H9 (cell line): ENCODE data around the gene WDR44. TPM values are rescaled to one million over a fixed set of nuclear protein-coding genes. Genes with fewer than 3 reads are reported as not detected.

Experiments
- DNase-seq: peaks from one replicate; pipeline ENCODE4 v3.0.0-alpha.2; 2017
- H2AFZ ChIP-seq: one replicate; pipeline ENCODE4 v1.6.1; 2013; ENCODE audit warnings: mild to moderate bottlenecking, low read length, control low read depth, moderate library complexity
- H2AK5ac ChIP-seq: 2 replicates; pipeline ENCODE4 v1.6.1; 2013; ENCODE audit warnings: low read length, control low read depth, mixed read lengths; ENCODE audit not compliant: insufficient read length
- H2BK120ac ChIP-seq: one replicate; pipeline ENCODE4 v1.6.1; 2013; ENCODE audit warnings: low read depth, mild to moderate bottlenecking, low read length, control low read depth, inconsistent platforms; ENCODE audit not compliant: poor library complexity, severe bottlenecking
- H2BK12ac ChIP-seq: 2 replicates; pipeline ENCODE4 v1.6.1; 2013; ENCODE audit warnings: low read length, control low read depth, mixed read lengths, low read depth; ENCODE audit not compliant: insufficient read length
- H2BK15ac ChIP-seq: 2 replicates; pipeline ENCODE4 v1.6.1; 2013; ENCODE audit warnings: low read depth, low read length, control low read depth
- H2BK20ac ChIP-seq: one replicate; pipeline ENCODE4 v1.6.1; 2013; ENCODE audit warnings: low read depth, mild to moderate bottlenecking, low read length, control low read depth, inconsistent platforms; ENCODE audit not compliant: poor library complexity, severe bottlenecking
- H2BK5ac ChIP-seq: 2 replicates; pipeline ENCODE4 v1.6.1; 2013; ENCODE audit warnings: low read length, control low read depth, mixed read lengths; ENCODE audit not compliant: insufficient read length
- H3K14ac ChIP-seq: 2 replicates; pipeline ENCODE4 v1.6.1; 2013; ENCODE audit warnings: low read length, control low read depth; ENCODE audit not compliant: insufficient read depth
- H3K18ac ChIP-seq: 2 replicates; pipeline ENCODE4 v1.6.1; 2013; ENCODE audit warnings: low read depth, mild to moderate bottlenecking, mixed read lengths, low read length, control low read depth; ENCODE audit not compliant: insufficient read length
- H3K23ac ChIP-seq: 2 replicates; pipeline ENCODE4 v1.6.1; 2013; ENCODE audit warnings: low read length, control low read depth, mixed read lengths, low read depth; ENCODE audit not compliant: insufficient read length
- H3K23me2 ChIP-seq: 2 replicates; pipeline ENCODE4 v1.6.1; 2013; ENCODE audit warnings: low read depth, mild to moderate bottlenecking, mixed read lengths, low read length, control low read depth; ENCODE audit not compliant: insufficient read length, poor library complexity, severe bottlenecking
- H3K27ac ChIP-seq: 2 replicates; pipeline ENCODE4 v1.5.1; 2013; ENCODE audit warnings: low read length, control low read depth, mixed read lengths, low read depth; ENCODE audit not compliant: insufficient read length
- H3K27me3 ChIP-seq: 2 replicates; pipeline ENCODE4 v1.6.1; 2013; ENCODE audit warnings: low read length, control low read depth, inconsistent platforms; ENCODE audit not compliant: insufficient read depth
- H3K4ac ChIP-seq: 2 replicates; pipeline ENCODE4 v1.6.1; 2013; ENCODE audit warnings: low read depth, mild to moderate bottlenecking, control low read depth, inconsistent platforms, low read length, moderate library complexity
- H3K4me1 ChIP-seq: 2 replicates; pipeline ENCODE4 v1.6.1; 2013; ENCODE audit warnings: low read length, control low read depth, inconsistent platforms; ENCODE audit not compliant: insufficient read depth
- H3K4me2 ChIP-seq: 2 replicates; pipeline ENCODE4 v1.6.1; 2013; ENCODE audit warnings: low read length, control low read depth, mixed read lengths; ENCODE audit not compliant: insufficient read length, insufficient read depth
- H3K56ac ChIP-seq: 2 replicates; pipeline ENCODE4 v1.6.1; 2013; ENCODE audit warnings: low read depth, mild to moderate bottlenecking, mixed read lengths, low read length, control low read depth; ENCODE audit not compliant: insufficient read length
- H3K79me1 ChIP-seq: 2 replicates; pipeline ENCODE4 v1.6.1; 2013; ENCODE audit warnings: low read depth, mild to moderate bottlenecking, moderate library complexity, low read length, control low read depth, inconsistent platforms; ENCODE audit not compliant: insufficient read depth, poor library complexity, severe bottlenecking
- H3K79me2 ChIP-seq: 2 replicates; pipeline ENCODE4 v1.6.1; 2013; ENCODE audit warnings: low read length, control low read depth, inconsistent platforms; ENCODE audit not compliant: insufficient read depth
- H3K9ac ChIP-seq: 2 replicates; pipeline ENCODE4 v1.6.1; 2013; ENCODE audit warnings: low read length, control low read depth, mixed read lengths; ENCODE audit not compliant: insufficient read length; ENCODE audit errors: extremely low read depth
- H3K9me3 ChIP-seq: one replicate; pipeline ENCODE4 v1.6.1; 2013; ENCODE audit warnings: low read depth, low read length, inconsistent platforms; ENCODE audit not compliant: control insufficient read depth
- H3T11ph ChIP-seq: one replicate; pipeline ENCODE4 v1.6.1; 2013; ENCODE audit warnings: mild to moderate bottlenecking, low read length, control low read depth, inconsistent platforms
- H4K20me1 ChIP-seq: one replicate; pipeline ENCODE4 v1.6.1; 2013; ENCODE audit not compliant: control insufficient read depth, insufficient read length, insufficient read depth
- H4K5ac ChIP-seq: 2 replicates; pipeline ENCODE4 v1.6.1; 2013; ENCODE audit warnings: low read depth, mild to moderate bottlenecking, mixed read lengths, low read length, control low read depth; ENCODE audit not compliant: insufficient read length
- H4K8ac ChIP-seq: replicated peaks from 2 replicates; pipeline ENCODE4 v1.6.1; 2013; ENCODE audit warnings: low read length, control low read depth, mixed read lengths, low read depth; ENCODE audit not compliant: insufficient read length
- H4K91ac ChIP-seq: 2 replicates; pipeline ENCODE4 v1.6.1; 2013; ENCODE audit warnings: low read depth, mild to moderate bottlenecking, moderate library complexity, mixed read lengths, low read length, control low read depth; ENCODE audit not compliant: insufficient read length
- H3K27ac Mint-ChIP-seq, 3 experiments: 2 replicates in 2 of 3; 3 replicates in 1 of 3; pipeline ENCODE4 v1.8.0; 2020 to 2021; ENCODE audit warnings: mixed read lengths in 3 of 3, mild to moderate bottlenecking in 1 of 3, moderate library complexity in 1 of 3
- H3K27me3 Mint-ChIP-seq: 2 replicates; pipeline ENCODE4 v1.8.0; 2021; ENCODE audit warnings: low read depth, mild to moderate bottlenecking, moderate library complexity, mixed read lengths
- H3K36me3 Mint-ChIP-seq, 3 experiments: 2 replicates in 2 of 3; 3 replicates in 1 of 3; pipeline ENCODE4 v1.8.0; 2020 to 2021; ENCODE audit warnings: low read depth in 3 of 3, mixed read lengths in 3 of 3; ENCODE audit not compliant: insufficient read depth in 1 of 3
- H3K4me1 Mint-ChIP-seq, 2 experiments: 2 replicates each; pipeline ENCODE4 v1.8.0; 2020; ENCODE audit warnings: mixed read lengths in 2 of 2
- H3K4me3 Mint-ChIP-seq, 2 experiments: 2 replicates in 1 of 2; 3 replicates in 1 of 2; pipeline ENCODE4 v1.8.0; 2020 to 2021; ENCODE audit warnings: mild to moderate bottlenecking in 2 of 2, mixed read lengths in 2 of 2, moderate library complexity in 1 of 2
- H3K9me3 Mint-ChIP-seq, 2 experiments: 2 replicates in 1 of 2; 3 replicates in 1 of 2; pipeline ENCODE4 v1.8.0; 2020; ENCODE audit warnings: mild to moderate bottlenecking in 2 of 2, mixed read lengths in 2 of 2, moderate library complexity in 1 of 2
- CTCF ChIP-seq: fragments of 200-600 bp; sonication (generic); conservative IDR thresholded peaks from 3 replicates; pipeline ENCODE4 v1.8.0; 2021; ENCODE audit warnings: antibody characterized with exemption, mild to moderate bottlenecking
- WGBS: extraction: QIAGEN DNeasy Blood & Tissue Kit; methylation state at CpG from one replicate; pipeline ENCODE4 v1.1.7; 2013; ENCODE audit warnings: missing lambda C conversion rate, low lambda C conversion rate, mixed read lengths; ENCODE audit not compliant: insufficient read length; ENCODE audit errors: extremely low coverage; 5-methylcytosine and 5-hydroxymethylcytosine counted together
- total RNA-seq: library from RNA; stranded (reverse); gene quantifications from 2 replicates; pipeline ENCODE4 v1.2.1, GENCODE V29; 2021

WDR44 gene
- total RNA-seq, 1 experiment from 2014 or later, result 29.6 TPM

DNA sequence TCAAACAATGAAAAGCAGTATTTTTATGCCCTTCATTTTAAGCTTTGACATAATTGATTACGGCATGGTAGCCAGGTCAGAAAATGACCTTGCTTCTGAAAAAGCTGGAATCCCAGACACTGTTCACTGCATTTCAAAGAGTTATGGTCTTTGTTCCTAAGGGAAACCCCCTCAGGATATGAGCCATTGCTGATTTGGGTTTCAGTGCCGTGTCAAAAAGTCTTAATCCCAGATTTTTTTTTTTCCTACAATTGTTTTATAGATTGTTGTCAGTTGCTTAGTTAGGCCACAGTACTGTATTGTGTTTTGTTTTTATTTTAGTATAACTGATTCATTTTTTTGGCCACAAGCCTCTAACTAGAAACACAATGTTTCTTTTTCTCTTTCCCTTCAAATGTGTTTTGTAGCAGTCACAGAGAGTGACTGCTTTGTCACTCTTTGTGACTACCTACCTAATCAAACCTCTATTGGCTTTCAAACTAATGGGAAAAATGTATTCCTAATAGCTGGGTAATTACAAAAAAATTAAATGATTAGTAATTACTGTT lies 10.3 kb downstream of the WDR44 start:
- H3K4me1 ChIP-seq, result peaks cover 3% of the 10 kb centered on the region; the same call in 1 of the 2 replicates
- H3K4ac ChIP-seq, result no peak overlapping the region
- H2AFZ ChIP-seq, result no peak overlapping the region
- no peaks in the 10 kb centered on the region for H3K9me3 Mint-ChIP-seq
- H3K79me1 ChIP-seq, result no peaks in the 10 kb centered on the region
- H4K8ac ChIP-seq, result no peak overlapping the region
- H3K18ac ChIP-seq, result no peak overlapping the region
- no peaks in the 10 kb centered on the region for H4K20me1 ChIP-seq
- H2BK15ac ChIP-seq, result no peak overlapping the region
- no peaks in the 10 kb centered on the region for H3K23me2 ChIP-seq
- no peak overlapping the region for H3K23ac ChIP-seq
- no peak overlapping the region for H3K27ac Mint-ChIP-seq
- no peak overlapping the region for H3K9ac ChIP-seq
- no peak overlapping the region for H4K91ac ChIP-seq
- DNase-seq, result no peak
- TF ChIP-seq CTCF, result no peak
- no peak overlapping the region for H4K5ac ChIP-seq
- H2BK5ac ChIP-seq, result no peak overlapping the region
- no peaks in the 10 kb centered on the region for H3K36me3 Mint-ChIP-seq
- no peak overlapping the region for H3K27ac ChIP-seq
- H3K9me3 ChIP-seq, result no peaks in the 10 kb centered on the region
- no peak overlapping the region for H3K56ac ChIP-seq
- H2BK12ac ChIP-seq, result no peak overlapping the region
- peaks cover 29 to 33% of the 10 kb centered on the region in 2 experiments for H3K4me1 Mint-ChIP-seq
- no peaks in the 10 kb centered on the region for H3K27me3 ChIP-seq
- no peak overlapping the region for H3K4me2 ChIP-seq
- H3K4me3 Mint-ChIP-seq, result no peak overlapping the region
- no peak overlapping the region for H3T11ph ChIP-seq
- H2AK5ac ChIP-seq, result no peak overlapping the region
- H2BK120ac ChIP-seq, result no peak overlapping the region
- H3K79me2 ChIP-seq, result peaks cover 8% of the 10 kb centered on the region; the same call in 1 of the 2 replicates
- H3K14ac ChIP-seq, result no peak overlapping the region
- no peak overlapping the region for H2BK20ac ChIP-seq
- no CpG with 5 or more reads among the region's 2 CpGs for WGBS
- no peaks in the 10 kb centered on the region for H3K27me3 Mint-ChIP-seq
